HG03521 (cell line): ENCODE results near the gene CCL7.
"Not testable (repeated sequence)": the region's sequence is repeated elsewhere in the genome, so short reads cannot be mapped to it uniquely, and the experiment has no call there.

Source experiments
- ATAC-seq: cut with Tn5 transposase; IDR thresholded peaks from one replicate; pipeline ENCODE4 v1.9.1; 2021; ENCODE audit warnings: mild to moderate bottlenecking, moderate library complexity; ENCODE audit not compliant: unreplicated experiment

The CCL7 gene

DNA sequence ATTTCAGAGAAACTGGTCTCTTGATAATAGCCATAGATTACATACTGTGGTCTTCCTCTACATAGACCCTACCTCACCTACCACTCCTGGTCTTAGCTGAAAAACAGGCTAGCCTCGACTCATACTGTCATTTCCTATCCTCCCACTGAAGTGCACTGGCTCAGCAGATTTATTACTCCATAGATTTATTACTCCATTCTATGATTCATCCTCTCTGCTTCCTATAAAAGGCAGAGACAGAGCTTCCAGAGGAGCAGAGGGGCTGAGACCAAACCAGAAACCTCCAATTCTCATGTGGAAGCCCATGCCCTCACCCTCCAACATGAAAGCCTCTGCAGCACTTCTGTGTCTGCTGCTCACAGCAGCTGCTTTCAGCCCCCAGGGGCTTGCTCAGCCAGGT lies at the start of gene CCL7:
CCL7 (plus strand) TSS at position 253 of the 400 bp plus-strand sequence; CDS start at position 323, 70 bp downstream.
- ATAC-seq = no peak

DNA sequence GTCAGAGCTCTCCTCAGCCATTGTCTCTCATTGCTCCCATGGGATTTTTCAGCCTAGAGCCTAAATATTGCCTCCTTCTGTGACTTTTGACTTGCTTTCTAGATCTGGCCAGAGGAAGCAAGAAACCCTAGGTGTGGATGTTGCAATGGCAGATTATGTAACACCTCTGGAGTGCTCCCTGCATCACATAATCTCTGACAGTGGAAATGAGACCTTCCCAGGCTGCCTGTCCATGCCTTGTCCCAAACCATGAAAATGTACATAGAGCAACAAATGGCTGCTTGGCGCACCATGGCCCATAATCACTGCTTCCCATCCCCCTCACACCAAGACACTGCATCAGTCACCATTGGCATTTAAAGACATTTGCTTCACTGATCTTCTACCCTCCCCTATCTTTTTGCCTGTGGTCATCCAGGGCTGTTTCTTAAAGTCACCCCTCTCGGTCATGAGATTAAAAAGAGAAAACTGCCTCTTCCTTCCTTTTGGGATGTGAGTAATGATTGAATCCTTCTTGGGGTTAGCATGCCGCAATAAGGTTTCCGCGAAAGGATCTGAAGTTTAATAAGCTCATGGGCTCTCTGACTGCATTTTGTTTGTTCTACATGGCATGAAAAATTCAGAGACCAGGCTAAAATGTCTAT lies 49.1 kb upstream of the CCL7 start:
- no peak for ATAC-seq

DNA sequence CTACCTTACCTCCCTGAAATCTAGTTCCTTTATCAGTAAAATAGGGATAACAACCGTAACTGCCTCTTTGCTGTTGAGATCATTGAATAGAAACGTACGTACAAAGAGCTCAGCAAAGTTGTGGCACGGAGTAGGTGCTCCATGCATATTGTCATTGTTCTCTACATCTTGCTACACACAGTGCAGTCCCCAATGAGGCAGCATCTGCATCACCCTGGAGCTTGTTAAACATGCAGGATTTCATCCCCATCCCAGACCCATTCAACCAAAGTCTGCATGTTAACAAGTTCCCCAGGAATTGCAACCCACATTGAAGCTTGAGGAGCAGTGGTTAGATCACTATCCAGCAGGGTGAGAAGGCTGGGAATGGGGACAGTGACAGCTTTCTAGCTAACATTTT lies 48.6 kb upstream of the CCL7 start:
- no peak for ATAC-seq

DNA sequence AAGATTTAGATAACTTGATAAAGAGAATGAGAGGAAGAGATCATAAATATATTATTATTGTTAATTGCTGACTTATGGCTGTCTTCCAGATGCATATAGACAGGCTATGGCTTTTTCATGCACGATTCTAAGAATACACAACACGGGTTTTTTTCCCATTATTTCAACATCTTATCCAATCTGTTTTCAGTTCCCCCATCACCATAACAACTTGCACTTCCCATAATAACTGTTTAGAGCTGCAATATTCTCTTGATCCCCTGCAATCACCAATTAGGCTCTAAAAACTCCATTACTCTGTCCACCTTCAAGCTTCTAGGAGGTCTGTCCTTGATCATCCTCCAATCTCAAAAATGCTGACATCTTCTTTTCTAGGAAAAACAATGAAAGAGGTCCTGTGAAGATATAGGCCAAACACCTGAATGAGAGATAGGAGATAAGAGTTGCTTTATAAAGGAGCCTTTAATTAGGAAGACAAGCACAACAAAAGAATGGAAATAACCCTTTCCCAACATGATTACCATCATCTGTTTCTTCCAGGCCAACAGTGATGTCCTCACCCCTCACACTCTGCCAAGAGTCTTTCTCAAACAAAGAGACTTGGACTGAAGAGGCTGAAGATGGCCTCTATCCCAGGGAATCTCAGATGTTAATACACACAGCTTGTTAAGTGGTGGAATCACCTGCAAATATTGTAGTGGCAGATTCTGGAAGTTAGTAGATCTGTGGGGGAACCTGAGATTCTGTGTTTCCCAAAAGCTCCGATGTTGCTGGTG lies 47.1 kb upstream of the CCL7 start:
- ATAC-seq = no peak

DNA sequence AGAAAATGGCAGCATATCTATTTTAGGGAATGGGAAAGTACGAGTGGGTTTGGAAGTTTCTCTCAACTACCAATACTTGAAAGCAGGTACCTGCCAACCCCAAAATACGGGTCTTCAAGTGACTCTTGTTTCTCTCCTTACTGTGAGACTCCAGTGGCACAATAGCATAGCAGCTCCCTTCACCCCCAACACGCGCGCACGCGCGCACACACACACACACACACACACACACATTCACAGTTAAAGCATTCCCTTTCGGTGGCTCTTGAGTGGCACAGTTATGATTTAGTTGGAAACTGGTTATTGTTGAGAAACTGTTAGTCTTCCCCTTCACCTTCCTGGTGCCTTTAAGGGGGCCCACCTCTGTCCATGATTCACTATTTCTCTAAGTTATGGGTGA lies 45.0 kb upstream of the CCL7 start:
- no peak for ATAC-seq

DNA sequence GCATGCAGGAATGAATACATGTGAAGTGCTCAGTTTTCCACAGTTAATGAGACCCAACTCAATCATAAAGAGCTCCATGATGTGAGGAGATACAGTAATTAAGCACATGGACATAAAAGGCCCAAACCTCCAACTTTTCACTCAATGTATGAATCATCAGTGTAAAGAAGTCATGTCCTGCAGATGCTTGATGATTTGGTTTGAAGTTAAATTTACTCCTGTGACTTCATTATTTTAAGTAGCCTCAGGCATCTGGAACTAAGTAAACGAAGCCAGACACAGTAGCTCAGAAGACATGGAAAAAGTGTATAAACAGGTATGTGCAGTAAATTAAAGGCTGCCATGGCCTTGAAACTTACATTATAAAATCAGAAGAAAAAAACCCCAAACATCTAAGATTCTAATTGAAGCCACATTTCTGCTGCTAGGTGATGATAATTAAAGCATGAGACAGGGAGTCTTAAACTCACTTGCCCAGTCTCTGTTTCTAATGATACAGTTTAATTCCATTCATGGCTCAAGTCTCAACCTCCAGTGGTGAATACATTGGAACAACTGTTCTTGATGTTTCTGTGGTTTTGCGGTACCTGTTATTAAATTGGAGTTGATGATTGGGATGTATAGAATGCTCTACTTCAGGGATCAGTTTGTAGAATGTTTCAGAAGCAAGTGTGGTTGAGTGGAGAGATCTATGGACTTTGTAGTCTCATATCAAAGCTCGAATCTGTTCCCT lies 43.8 kb upstream of the CCL7 start:
- no peak for ATAC-seq

DNA sequence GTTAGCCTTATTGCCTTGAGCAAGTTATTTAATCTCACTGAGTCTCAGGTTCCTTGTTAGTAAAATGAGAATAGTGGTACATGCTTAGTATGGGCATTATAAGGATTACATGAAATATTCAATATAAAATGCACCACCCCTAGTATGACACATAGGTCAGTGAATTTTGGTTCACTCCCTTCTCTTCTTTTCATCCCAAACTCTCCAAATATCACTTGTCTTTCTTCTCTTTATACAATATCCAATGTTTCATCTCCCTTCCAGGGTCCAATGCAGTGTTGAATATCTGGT lies 43.3 kb upstream of the CCL7 start:
- ATAC-seq = no peak

DNA sequence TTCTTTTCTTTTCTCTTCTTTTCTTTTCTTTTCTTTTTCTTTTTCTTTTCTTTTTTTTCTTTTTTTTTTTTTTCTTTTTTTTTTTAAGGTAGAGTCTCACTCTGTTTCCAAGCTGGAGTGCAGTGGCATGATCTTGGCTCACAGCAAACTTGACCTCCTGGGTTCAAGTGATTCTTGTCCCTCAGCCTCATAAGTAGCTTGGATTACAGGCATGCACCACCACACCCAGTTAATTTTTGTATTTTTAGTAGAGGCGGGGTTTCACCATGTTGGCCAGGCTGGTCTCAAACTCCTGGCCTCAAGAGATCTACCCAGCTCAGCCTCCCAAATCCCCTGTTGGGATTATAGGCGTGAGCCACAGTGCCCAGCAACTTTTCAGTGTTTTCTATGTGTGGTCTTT lies 42.7 kb upstream of the CCL7 start:
- not testable (repeated sequence) for ATAC-seq

DNA sequence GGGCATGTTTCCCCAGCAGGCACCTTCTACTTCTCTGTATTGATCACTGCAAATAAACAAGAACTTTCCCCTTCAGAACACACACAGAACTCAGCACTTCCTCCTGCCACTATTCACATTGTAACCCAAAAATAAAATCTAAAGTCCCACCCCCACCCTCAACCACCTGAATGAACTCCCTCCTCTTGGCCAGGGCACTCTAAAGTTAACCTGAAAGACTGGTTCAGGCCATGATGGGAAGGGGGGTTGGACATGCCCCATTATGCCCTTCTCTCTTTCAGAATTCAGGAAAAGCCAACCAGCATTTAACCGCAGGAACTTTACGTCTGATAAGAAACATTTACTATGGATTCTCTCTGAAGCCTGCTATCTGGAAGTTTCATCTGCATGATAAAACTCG lies 42.3 kb upstream of the CCL7 start:
- no peak for ATAC-seq

DNA sequence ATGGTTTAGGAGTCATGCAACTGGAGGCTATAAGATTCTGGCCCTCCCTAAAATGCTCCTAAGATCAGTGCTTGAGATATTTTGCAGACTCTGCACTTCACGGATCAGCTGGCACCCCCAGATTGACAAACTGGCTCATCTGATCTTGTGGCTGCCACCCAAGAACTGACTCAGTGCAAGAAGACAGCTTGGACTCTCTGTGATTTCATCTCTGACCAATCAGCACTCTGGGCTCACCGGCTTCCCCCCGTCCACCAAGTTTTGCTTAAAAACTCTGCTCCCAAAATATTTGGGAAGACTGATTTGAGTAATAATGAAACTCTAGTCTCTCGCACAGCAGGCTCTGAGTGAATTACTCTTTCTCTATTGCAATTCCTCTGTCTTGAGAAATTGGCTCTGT lies 41.2 kb upstream of the CCL7 start:
- no peak for ATAC-seq

DNA sequence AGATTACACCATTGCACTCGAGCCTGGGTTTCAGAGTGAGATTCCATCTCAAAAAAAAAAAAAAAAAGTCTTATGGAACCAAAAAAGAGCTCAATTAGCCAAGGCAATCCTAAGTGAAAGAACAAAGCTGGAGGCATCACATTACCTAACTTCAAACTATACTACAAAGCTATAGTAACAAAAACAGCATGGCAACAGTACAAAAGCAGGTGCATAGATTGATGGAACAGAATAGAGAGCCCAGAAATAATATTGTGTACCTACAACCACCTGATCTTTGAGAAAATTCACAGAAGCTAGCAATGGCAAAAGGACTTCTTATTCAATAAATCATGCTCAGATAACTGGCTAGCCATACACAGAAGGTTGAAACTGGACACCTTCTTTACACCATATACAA lies 39.7 kb upstream of the CCL7 start:
- ATAC-seq = no peak

DNA sequence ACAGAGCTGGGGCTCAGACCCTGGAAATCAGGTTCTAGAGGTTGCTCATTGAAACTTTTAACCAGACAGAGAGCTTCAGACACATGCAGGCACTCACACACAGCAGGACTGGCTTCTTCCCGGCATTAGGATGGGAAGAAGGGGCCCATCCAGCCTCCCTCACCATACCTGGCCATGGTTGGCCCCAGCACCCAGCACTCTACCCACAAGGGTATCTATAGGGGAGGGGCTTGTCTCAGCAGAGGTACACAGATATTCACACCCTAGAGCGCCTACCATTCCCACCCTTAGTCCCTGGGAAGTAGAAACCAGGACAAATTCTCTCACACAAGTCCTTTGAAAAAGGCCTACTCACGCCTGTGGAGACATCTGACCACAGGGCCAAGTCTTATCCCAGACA lies 35.4 kb upstream of the CCL7 start:
- no peak for ATAC-seq

DNA sequence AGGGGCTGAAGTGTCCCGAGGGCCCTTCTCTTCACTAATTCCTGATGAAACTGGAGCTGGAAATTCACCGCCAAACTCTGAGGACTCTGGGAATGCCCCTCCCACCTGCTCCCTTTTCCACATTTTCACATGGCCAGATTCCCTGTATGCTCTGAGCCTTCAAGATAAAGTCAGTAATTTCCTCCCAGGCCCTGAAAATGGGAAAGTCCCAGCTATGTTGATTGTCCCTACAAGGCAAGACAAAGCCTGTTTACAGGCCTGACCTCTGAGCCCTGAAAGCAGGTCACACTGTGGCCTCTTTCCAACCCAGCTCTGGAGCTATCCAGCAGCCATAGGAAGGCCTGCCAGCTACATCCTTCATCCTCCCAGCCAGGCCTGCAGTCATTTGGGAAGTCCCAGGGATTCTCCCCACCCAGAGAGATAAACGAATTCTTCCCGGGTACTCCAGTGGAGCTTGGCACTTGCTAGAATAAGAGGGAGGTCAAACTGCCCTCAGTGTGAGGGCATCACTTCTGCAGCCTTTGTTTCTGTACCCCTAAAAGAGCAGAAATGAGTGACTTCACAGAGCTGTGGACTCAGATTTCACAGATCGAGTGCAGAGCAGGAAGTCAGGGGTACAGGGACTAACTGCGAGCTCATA lies 34.5 kb upstream of the CCL7 start:
- ATAC-seq = no peak

DNA sequence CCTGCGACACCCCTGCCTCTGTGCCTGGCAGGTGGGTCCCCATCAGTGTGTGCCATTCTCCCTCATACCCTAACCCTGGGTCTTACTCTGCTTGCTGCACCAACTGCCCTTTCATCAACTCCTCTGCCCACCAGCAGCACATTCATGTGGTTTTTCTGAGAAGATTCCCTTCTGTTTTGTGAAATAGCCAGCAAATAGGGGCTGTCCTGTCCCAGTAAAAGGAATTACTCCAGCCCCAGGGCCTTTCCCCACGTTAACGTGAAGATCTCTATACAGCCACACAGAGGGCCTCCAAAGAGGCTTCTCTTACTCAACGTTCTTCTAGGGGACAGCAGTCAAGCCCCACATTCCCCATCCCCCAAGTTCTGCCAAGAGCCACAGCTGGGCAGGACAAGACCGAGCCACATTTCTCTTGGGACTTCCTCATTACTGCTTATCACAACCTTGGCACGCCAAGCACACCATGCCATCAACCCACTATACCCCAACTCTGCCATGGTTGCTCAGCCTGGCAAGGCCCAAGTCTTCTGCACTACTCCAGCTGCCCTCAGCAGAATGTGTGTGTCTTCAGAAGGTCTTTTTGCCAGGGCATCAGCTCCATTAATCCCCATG lies 33.6 kb upstream of the CCL7 start:
- no peak for ATAC-seq

DNA sequence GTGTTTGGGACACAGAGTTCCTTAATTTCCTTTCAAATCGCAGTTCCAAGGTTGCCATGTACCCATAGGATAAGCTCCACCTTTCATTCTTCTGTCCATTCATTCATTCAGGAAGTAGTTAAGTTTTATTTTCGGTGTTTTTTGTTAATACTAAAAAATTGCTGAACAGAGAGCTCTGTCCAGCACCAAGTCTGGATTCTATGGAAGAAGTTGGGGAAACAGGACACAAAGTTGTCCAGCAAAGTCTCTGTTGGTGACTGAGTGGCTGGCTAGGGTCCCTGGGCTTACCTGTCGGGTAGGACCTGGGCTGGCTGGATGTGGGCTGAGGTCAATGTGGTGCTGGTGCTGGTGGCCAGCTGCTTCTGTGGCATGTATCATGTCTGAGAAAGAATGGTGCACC lies 32.6 kb upstream of the CCL7 start:
- ATAC-seq = no peak

DNA sequence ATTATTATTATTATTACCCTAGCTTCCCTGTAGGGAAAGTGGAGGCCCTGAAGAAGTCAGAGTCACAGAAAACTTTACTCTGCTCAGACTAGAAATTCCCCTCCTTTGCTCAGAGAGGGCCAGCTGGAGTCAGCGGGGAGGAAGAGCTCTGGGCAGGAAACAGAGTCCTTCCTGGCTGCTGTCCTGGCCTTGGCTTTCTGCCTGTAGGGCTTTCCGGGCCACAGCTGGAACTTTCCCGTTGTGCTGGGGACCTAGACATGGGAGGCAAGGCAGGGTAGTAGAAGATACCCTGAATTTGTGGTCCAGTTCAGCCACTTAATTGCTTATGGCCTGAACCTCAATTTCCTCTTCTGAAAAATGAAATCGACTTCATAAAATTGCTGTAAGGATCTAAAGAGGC lies 29.0 kb upstream of the CCL7 start:
- ATAC-seq = no peak

DNA sequence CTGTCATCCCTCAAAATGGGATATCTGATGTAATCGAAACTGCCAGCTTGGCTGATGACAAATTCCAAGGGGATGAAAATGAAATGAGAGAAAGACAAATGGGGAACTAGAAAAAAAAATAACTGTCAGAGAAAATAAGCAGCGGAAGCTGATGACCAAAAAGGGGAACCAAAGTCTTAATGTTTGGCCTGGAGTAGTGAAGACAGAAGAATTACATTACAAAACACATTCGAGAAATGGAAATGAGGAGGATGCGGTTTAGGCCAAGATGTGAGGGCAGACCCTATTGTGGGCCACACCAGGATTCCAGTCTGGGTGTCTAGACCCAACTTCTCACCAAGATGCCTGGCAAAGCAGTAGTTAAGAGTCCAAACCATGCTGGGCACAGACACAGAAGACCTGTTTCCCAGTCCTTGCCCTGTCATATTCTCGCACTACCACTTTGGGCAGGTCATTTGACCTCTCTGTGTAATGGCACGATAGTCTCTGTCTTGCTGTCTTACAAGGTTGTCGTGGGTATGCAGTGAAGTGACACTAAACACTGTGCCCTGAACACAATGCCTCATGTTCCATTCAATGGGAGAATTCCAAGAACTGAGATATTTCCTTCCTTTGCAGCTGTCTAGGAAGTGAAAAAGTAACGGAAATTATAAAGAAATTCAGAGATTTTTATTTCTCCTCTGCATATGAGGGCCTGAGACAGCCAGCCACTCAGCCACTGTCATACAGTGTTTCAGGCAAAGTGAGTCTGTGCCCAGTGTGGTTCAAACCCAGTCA lies 27.2 kb upstream of the CCL7 start:
- no peak for ATAC-seq

DNA sequence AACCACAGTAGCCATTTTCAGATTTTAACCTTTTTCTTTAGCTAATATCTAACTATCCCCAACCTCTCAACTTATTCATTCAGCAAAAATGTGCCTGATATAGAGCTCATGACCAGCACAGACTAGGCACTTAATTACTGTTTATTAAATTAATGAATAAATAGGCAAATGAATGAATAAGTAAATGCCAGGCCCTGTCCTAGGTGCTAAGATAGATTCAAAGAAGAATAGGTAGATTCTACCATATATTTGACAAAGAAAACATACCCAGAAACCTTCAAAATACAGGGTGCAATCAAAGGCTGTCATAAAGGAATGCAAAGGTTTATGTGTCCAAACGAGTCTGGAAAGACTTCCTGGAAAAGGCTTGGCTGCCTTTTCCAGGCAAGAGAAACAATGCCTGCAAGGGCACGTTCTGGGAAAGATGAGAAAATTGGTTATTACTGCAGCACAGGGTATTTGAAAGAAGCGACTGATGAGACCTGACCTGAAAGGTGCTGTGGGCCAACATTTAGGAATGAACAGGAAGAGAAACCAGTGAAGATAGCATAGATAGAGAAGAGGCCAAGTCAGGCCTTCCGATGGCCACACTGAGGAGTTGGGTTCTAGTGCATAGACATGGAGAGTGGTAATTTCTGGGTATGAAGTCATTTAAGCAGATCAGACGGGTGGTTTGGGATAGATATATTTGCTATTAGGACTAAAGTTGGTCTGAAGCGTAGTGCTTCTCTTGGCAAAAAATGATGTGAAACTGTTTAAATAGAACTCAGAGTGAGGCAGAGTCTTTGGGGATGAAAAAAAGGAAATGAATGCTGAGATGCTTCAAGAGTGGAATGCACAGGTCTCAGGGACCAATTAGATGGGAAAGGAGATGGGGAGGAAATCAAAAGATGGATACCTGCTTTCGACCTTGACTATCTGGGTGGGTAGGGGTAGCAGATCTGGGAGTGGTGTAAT lies 26.4 kb upstream of the CCL7 start:
- ATAC-seq = no peak

DNA sequence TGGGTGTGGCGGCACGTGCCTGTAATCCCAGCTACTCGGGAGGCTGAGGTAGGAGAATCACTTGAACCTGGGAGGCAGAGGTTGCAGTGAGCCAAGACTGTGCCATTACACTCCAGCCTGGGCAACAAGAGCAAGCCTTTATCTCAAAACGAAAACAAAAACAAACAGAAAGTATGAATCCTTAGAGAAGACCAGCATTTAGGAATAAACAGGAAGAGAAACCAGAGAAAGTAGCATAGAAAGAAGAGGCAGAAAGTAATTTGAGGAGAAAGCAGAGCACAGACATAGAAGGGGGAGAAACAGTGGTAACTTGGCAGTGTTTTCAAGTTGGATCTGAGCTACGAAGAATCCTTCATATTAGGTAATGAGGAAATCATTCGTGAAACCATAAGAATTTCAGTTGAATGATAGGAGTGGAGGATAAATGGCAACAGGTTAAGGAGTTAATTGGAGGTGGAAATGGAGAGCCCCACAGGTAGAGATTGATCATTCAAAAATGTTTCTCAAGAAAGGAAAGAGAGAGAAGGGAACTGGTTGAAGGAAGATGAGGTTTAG lies 24.6 kb upstream of the CCL7 start:
- no peak for ATAC-seq
